Cerebellar cortex (tissue), 1 donor: ENCODE measurements around the gene CLGN.
A peak's percentile ranks its signal among the peaks of the same experiment; 100 is the strongest.

Experiments used
- DNase-seq: peaks from one replicate; pipeline ENCODE4 v3.0.0-alpha.2; 2015; ENCODE audit warnings: low spot score

CLGN gene

DNA sequence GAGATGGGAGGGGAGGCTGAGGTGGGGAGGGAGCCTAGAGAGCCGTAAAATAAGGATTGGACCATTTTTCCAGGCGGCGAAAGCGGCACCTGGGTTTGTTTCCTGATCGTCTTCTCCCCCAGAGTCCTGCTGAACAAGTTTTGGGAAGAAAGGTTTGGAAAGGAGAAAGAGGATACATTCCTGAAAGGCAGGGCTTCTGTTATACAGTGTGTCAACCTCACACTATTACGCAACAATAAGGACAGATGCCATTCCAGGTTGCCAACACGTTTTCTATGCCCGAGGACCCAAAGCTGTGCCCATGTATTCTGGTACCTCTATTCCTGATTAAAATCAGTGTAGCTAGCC, 53.3 kb downstream of the CLGN start:
- peak; percentile 53 for DNase-seq

DNA sequence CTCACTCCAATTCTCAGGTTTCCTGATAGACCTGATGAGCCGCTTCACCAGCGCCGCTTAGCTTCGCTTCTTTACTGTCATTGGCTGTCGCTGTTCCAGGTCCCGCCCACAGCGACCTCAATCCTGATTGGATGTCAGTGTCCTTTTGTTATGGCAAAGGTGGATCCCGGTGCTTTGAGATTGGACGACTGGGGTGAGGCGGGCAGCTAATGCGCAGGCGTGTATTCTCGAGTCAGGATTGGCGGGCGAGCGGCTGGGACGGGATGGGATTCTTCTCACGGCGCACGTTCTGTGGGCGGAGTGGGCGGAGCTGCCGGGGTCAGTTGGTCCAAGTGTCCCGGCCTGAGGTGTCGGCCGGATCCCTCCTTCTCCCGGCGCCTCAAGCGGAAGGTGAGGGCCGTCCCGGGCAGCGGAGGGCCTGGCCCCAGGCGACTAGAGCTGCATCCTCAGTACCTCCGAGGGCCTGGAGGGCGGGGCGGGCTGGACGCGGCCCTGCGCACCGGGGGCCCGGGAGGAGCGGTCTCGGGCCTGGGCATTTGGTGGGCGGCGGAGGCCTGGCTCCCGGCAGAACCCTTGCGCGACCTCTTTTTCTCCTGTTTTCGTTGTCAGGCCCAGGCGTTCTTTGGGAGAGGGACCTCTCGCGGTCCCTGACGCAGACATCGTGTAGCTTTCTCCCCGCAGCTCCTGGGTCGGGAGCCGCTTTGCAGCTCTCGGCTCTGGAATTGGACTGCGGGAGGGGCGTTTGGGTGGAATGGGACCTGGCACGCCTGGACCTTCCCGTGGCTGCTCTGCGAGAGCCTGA, 53.9 kb downstream of the CLGN start, which contains the start of gene SCOC:
Gene SCOC, plus strand, starts transcription at position 319 of the 802 bp plus-strand sequence. CDS start 5,525 bp downstream, outside the sequence.
- DNase-seq: peak; percentile 100

GRCh38 chr4:140372751-140373327, 54.6 kb downstream of the CLGN start:
- peak; percentile 56 for DNase-seq

- no peak for DNase-seq
These were observed 58.8 kb downstream of the CLGN start for GRCh38 chr4:140368686-140369085.

GRCh38 chr4:140367738-140368137, 59.7 kb downstream of the CLGN start:
- DNase-seq: no peak

DNA sequence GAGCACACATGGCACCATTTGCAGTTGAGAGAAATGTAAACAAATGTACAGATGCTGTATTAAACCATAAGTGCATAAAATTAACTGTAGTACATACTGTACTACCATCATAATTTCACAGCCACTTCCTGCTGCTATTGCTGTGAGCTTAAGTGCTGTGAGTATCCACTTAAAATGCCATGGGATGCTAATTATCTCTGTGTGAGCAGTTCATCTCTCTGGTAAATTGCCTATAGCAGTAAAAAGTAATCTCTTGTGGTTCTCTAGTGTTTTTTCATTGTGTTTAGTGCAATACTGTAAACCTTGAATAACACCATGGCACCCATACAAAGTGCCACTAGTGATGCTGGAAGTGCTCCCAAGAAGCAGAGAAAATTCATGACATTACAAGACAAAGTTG, 63.9 kb downstream of the CLGN start:
- DNase-seq: no peak

DNA sequence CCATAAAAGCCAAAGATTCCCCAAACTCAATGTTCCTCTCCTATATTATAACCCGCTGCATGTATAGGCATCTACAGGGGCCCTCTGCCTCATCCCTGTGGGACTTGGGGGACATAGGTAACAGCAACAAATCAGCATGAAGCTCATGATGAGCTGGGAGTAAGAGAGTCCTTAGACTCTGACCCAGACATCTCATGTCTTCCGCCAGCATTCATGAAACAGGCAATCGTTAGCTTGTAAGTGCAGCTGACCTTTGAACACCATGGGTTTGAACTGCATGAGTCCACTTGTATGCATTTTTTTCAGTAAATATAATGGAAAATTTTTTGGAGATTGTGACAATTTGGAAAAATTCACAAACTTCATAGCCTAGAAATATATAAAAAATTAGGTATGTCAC, 64.4 kb downstream of the CLGN start:
- no peak for DNase-seq

- no peak for DNase-seq
These were observed 66.3 kb downstream of the CLGN start for GRCh38 chr4:140361099-140361498.

DNA sequence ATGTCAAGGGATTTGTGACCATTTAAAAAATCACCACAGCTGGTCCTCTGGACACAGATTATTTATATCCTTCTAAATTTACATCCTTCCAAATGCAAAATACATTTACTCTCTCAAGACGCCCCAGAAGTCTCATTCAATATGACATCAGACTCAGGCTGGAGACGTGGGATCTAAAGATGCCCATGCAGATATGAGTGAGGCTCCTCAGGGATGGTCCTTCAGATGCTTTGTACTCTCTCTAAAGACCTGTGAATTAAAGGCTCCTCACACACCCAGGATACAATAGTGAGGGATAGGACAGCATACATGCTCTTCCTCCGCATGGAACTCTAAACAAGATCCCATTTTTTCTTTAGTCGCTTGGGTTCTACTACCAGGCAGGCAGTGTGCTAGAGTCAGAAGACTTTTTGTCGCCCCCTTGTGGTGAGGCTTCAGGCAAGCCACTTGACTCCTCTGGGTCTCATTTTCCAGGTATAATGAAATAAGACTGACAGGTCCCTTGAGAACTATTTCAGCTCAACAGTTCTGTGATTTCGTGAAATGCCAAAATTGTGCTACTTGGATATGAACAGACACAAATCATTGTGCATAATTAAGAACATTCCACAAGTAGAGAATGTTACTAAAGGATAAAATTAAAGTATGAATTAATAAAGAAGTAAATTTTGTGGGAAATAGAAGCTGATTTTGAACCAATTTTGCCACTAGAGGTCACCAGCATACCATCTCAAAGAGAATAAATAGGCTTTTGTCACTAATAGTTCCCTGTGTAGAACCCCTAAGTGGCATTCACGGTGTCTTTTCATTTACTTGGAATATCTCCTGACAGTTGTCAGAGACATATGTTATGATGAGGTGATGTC, 67.7 kb downstream of the CLGN start:
- DNase-seq: peak; percentile 86

- no peak for DNase-seq
These were observed 69.2 kb downstream of the CLGN start for GRCh38 chr4:140358281-140358680.

DNA sequence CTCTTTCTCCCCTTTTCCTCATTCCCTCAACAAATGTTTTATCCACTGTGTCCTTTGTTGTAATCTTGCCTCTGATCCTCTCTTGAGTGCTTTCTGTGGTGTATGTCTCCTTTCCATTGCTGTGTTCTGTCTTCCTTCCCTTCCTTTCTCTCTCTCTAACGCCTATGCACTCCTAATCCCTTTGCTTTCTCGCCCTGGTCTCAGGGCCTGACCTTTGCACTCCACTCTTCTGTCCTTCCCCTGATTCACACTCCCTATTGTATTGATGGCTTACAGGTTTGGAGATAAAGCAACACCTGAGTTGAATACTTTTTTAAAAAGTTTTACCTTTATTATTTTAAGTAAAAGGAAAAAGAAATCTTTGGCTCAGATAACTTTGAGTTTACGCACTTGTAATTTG, 69.6 kb downstream of the CLGN start:
- no peak for DNase-seq

- no peak for DNase-seq
These were observed 72.2 kb downstream of the CLGN start for GRCh38 chr4:140355288-140355687.

- no peak for DNase-seq
These were observed 73.7 kb downstream of the CLGN start for GRCh38 chr4:140353786-140354185.

DNA sequence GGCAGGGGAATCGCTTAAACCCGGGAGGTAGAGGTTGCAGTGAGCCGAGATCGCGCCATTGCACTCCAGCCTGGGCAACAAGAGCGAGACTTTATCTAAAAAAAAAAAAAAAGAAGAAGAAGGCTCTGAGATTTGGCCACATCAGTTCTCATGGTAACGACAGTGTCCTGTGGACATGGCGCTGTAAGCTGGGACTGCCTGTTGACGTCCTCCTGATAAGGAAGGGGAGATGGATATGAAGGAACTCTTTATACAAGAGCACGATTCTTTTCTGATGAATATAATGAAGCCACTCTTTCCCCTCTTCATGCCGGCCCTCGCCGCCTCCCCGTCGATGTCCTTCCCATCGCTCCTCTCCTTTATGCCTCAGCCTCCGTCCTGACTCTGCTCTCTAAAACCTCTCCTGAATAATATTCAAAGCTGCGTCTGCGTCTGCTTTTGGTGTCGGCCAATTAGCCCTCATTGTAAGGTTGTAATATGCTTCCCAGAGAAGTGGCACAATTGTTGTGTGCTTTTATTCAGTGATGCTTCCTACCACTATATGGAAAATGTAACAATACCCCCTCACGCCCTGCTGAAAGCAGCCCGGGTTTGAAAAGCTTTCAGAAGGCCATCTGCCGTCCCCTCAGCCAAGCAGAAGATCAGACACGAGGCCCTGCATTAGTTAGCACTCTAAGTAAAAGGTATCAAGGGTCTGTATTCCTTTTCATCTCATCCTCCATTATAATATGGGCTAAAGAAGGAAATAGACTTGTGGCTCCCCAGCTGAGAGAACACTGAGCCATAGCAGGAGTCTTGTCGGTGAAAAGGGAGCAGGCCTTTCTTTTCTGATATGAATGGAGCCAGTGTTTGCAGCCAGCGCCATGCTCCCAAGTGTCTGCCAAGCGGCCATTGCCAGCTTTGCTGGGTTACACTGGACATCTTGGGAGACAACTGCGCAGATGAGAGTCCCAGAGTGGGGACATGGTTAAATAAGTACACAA, 76.1 kb downstream of the CLGN start:
- no peak for DNase-seq

- no peak for DNase-seq
These were observed 77.6 kb downstream of the CLGN start for GRCh38 chr4:140349816-140350215.

DNA sequence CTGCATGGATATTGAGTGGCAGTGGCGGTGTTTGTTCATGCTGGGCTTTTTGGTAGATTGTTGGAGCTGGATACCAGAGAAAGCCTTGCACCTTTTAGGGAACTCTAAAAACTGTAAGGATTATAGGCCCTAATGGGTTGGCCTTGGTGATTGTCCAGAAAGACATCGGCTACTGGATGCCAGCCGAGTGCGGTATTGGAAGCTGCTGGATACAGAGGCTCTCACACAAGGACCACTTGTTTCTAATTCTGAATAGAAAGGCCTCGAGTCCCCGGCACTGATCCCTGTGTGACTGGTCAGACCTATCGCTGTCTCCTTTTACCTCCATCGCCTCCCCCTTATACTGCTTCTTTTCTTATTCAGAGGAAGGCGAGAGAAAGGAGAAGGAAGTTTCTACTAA, 81.3 kb downstream of the CLGN start:
- DNase-seq: no peak

DNA sequence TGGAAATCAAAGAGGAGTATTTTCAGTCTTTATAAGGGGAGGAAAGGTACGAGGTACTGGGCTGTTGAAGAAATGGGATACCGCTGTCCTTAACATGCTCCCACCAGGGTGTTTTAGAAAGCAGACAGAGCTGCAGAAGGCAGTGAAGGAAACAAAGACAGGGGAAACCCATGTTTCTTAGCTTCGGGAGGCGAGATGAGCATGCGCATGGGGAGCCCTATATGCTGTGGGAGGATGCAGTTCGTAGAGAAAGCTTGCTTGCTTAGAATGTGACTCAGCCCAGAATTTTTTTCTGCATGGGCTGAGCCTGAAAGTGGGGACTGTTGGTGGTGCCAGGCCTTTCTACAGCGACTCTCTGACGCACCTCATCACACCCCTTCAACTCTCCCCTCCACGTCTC, 82.8 kb downstream of the CLGN start:
- no peak for DNase-seq

DNA sequence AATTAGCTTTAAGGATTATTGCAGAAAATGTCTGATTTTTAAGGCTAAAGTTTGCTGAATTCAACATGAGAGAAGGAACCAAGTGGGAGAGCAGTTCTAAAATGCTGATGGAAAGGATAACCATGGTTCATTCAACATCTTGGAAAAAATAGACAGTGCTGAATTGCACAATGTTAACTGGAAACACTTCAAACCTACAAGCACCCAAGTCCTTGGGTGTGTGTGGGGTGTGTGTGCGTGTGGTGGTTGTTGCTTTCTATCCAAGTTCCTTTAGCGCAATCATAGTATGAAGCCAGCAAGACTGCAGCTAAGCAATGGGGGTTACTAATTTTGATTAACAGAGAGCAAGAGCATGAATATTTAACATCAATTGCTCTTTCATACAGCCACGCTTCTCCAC, 83.3 kb downstream of the CLGN start:
- DNase-seq: no peak

GRCh38 chr4:140343303-140343702, 84.1 kb downstream of the CLGN start:
- no peak for DNase-seq

DNA sequence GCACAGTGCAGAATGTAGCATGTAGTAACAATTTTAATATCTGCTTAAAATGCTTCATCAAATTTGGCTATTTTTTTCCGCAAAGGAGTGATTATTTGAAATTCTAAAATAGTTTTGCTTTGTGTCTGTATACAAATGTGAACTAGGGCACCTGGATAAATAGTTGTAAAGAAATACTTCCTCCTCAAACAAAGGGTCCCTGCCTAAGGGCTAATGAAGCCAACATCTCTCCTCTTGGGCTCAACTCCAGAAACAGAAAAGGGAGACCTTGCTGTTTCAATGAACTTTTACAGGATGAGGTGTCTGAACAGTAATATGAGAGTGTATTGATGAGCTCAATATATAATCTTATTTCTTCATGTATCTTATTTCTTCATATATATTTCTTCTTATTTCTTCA, 84.8 kb downstream of the CLGN start:
- DNase-seq: no peak
